ENCODE measurements around the gene SLC41A1.

SLC41A1 gene

GRCh38 chr1:205851993-205852392 lies 39.0 kb upstream of the SLC41A1 start:
- no peak overlapping the region for H3K4me3 ChIP-seq (ENCODE audit: low read depth, low read length)
- no peak for TF ChIP-seq MYC (IDR thresholded peaks at IDR 0.05; ENCODE audit: low read depth, low read length)
- no peak for DNase-seq (ENCODE audit: low read depth)

- no peak within 1 kb of the TSS for H3K4me3 ChIP-seq (ENCODE audit: low read depth, low read length)
- TF ChIP-seq MYC (IDR thresholded peaks at IDR 0.05; ENCODE audit: low read depth, low read length) (no peak), CTCF (IDR thresholded peaks at IDR 0.05; ENCODE audit: low read depth, low read length) (no peak), MAX (IDR thresholded peaks at IDR 0.05; ENCODE audit: low read depth, low read length) (no peak), POLR2A (IDR thresholded peaks at IDR 0.05; ENCODE audit: extremely low read depth, insufficient read length) (no peak)
- no peak for DNase-seq (ENCODE audit: low read depth)
Measured at GRCh38 chr1:205849619-205850355, 36.8 kb upstream of the SLC41A1 start, which contains the start of gene PM20D1. TSS of gene PM20D1 (minus strand) at chr1:205850132. CDS start at chr1:205850072, 60 bp downstream.

- TF ChIP-seq CTCF (IDR thresholded peaks at IDR 0.05; ENCODE audit: low read depth, low read length) (no peak), MAX (IDR thresholded peaks at IDR 0.05; ENCODE audit: low read depth, low read length) (no peak), MYC (IDR thresholded peaks at IDR 0.05; ENCODE audit: low read depth, low read length) (no peak), POLR2A (IDR thresholded peaks at IDR 0.05; ENCODE audit: extremely low read depth, insufficient read length) (no peak)
- H3K4me3 ChIP-seq (ENCODE audit: low read depth, low read length), result no peak overlapping the region
- DNase-seq (ENCODE audit: low read depth), result no peak
Measured at GRCh38 chr1:205843036-205843859, 30.2 kb upstream of the SLC41A1 start.

- TF ChIP-seq MAX (IDR thresholded peaks at IDR 0.05; ENCODE audit: low read depth, low read length) (no peak), POLR2A (IDR thresholded peaks at IDR 0.05; ENCODE audit: extremely low read depth, insufficient read length) (no peak), MYC (IDR thresholded peaks at IDR 0.05; ENCODE audit: low read depth, low read length) (no peak), CTCF (IDR thresholded peaks at IDR 0.05; ENCODE audit: low read depth, low read length) (no peak)
- no peak for DNase-seq (ENCODE audit: low read depth)
- H3K4me3 ChIP-seq (ENCODE audit: low read depth, low read length), result no peak overlapping the region
Measured at GRCh38 chr1:205842229-205842628, 29.2 kb upstream of the SLC41A1 start.

GRCh38 chr1:205840146-205840923 lies 27.3 kb upstream of the SLC41A1 start:
- no peak overlapping the region for H3K4me3 ChIP-seq (ENCODE audit: low read depth, low read length)
- TF ChIP-seq MYC (IDR thresholded peaks at IDR 0.05; ENCODE audit: low read depth, low read length), result no peak
- TF ChIP-seq CTCF (IDR thresholded peaks at IDR 0.05; ENCODE audit: low read depth, low read length), result no peak
- no peak for TF ChIP-seq MAX (IDR thresholded peaks at IDR 0.05; ENCODE audit: low read depth, low read length)
- TF ChIP-seq POLR2A (IDR thresholded peaks at IDR 0.05; ENCODE audit: extremely low read depth, insufficient read length), result no peak

More at GRCh38 chr1:205840146-205840923, 27.3 kb upstream of the SLC41A1 start:
- DNase-seq (ENCODE audit: low read depth), result no peak

All from NB4 (cell line).